AG10803 (cell line): ENCODE measurements around the gene GMNC.
A peak's percentile ranks its signal among the peaks of the same experiment; 100 is the strongest.

Source experiments
- DNase-seq: peaks from one replicate; pipeline ENCODE4 v3.0.0; 2010; ENCODE audit warnings: low read depth
- H3K4me3 ChIP-seq: 2 replicates; pipeline ENCODE4 v1.5.1; 2011; ENCODE audit warnings: mild to moderate bottlenecking, low read length, control low read depth
- CTCF ChIP-seq: conservative IDR thresholded peaks from 2 replicates; pipeline ENCODE4 v1.5.1; 2011; ENCODE audit warnings: mild to moderate bottlenecking, low read length, control low read depth, inconsistent platforms

GMNC gene

DNA sequence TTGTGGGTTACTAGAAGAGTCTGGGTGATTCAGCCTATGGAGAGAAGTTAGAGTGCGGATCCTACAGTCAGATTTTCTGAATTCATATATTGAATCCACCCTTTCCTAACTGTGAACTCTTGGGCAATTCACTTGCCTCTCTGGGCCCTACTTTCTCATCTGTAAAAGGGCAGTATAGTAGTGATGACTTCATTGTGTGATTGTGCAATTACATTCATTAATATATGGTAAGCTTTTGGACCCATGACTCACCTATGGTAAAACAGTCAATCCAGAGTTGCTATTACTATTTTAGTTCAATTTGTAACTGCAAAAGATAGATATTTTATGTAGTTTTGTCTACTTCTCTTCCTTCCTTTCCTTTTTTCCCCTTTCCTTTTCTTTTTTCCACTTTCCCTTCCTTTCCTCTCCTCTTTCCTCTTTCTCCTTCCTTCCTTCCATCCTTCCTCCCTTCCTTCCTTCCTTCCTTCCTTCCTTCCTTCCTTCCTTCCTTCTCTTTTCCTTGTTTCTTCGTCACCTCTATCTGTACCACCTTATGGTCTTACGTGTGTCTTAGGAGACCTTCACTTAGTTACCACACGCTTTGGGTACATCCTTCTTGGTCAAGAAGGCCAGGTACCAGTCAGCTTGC, 37.0 kb downstream of the GMNC start:
- no peak overlapping the region for H3K4me3 ChIP-seq
- peak; percentile 0 for DNase-seq
- no peak for TF ChIP-seq CTCF

GRCh38 chr3:190811775-190812480, 50.6 kb downstream of the GMNC start:
- peak; percentile 60 for DNase-seq
- no peak overlapping the region for H3K4me3 ChIP-seq
- TF ChIP-seq CTCF = peak; percentile 72

GRCh38 chr3:190810957-190811356, 51.5 kb downstream of the GMNC start:
- DNase-seq = no peak
- TF ChIP-seq CTCF = no peak

GRCh38 chr3:190809351-190809750, 53.1 kb downstream of the GMNC start:
- TF ChIP-seq CTCF = no peak
- H3K4me3 ChIP-seq = no peak overlapping the region
- no peak for DNase-seq

More at GRCh38 chr3:190810957-190811356, 51.5 kb downstream of the GMNC start:
- no peak overlapping the region for H3K4me3 ChIP-seq

DNA sequence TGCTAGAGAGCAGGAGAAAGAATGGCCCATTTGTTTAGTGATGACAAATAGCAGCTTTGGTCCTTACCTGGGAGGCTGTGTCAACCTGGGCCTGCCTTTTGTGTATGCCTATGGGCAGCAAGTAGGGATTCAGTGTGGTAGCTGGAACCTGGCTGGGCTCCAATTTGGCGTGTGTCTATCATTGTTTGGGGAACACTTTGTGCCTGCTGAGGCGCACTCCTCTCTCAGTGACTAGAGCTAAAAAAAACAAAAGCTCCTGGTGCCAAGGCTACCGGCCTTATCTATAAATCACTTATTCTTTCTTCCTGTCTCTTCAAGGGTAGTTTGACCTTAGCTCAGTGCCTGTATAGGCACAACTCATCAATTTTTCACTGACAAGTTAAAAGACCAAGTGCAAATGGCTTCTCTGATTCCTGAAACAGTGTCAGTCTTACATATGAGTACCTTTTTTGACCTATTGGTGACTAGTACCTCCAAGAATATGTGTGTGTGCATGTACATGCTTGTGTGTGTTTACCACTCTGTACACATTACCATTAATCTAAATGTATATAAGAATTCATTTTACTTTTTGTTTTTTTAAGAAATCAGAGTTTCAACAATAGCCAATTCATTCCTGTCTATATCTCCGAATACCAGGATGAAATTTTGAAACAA, 54.6 kb downstream of the GMNC start:
- H3K4me3 ChIP-seq = no peak overlapping the region
- TF ChIP-seq CTCF = no peak
- DNase-seq = no peak
